ENCODE results near the gene NSUN7.

The NSUN7 gene

DNA sequence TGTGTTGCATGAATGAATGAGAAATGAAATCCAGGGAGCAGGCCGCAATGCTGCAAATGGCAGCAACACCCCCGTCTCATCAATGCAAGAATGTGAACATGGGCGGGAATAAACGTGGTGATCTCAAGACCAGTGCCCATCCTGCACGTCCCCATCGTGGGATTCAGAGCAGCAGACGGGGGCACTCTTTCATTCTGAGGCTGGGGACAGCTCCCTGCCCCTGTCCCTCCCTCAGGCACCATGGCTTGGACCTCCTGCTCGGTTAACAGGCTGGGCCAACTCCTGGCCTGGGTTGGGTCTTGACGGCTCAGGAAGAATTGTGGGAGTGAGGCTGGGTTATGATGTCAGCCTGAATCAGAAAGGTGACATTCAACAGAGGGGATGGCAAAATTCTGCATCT lies 78.9 kb downstream of the NSUN7 start:
- Histone ChIP-seq H3K27ac (ENCODE audit: low read depth, low read length) (no peak overlapping the region), H3K9ac (ENCODE audit: low read length in 5 of 5) (no peak overlapping the region), H3K4me3 (ENCODE audit: low read depth in 1 of 5, low read length in 5 of 5) (no peak overlapping the region), H3K36me3 (ENCODE audit: control insufficient read depth in 5 of 5, insufficient read depth in 5 of 5, low read length in 5 of 5) (peaks cover 5 to 82% (median 73%) of the 10 kb centered on the region in 5 donors), H3K4me1 (ENCODE audit: control insufficient read depth in 5 of 5, insufficient read depth in 5 of 5, low read length in 5 of 5) (peaks cover 0 to 10% (median 9%) of the 10 kb centered on the region in 5 donors), H3K27me3 (ENCODE audit: control insufficient read depth in 5 of 5, insufficient read depth in 4 of 5, low read length in 5 of 5) (no peaks in the 10 kb centered on the region), H3K9me3 (ENCODE audit: control insufficient read depth in 5 of 5, low read length in 5 of 5) (no peaks in the 10 kb centered on the region)

DNA sequence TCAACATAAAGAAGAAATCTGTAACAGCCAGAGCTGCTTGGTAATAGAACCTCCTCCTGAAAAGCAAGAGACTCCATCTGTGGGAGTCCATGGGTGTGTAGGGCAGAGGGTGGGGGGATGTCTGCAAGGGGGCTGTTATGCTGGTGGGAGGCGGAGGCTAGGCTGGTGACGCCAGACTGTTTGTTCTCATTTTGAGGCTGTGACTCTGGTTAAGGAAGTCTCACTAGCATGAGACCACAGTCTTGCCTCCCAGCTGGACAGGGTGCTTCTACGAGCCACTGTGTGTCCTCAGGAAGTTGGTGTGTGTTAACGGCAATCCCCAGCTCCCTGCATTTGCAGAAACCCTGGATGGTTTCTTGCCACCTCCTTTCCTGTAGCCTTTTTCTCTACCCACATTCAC lies 79.8 kb downstream of the NSUN7 start:
- H3K36me3 ChIP-seq (ENCODE audit: control insufficient read depth in 5 of 5, insufficient read depth in 5 of 5, low read length in 5 of 5) = peaks cover 5 to 83% (median 76%) of the 10 kb centered on the region in 5 donors
- no peaks in the 10 kb centered on the region for H3K9me3 ChIP-seq (ENCODE audit: control insufficient read depth in 5 of 5, low read length in 5 of 5)
- no peak overlapping the region for H3K9ac ChIP-seq (ENCODE audit: low read length in 5 of 5)
- H3K4me1 ChIP-seq (ENCODE audit: control insufficient read depth in 5 of 5, insufficient read depth in 5 of 5, low read length in 5 of 5) = peaks cover 0 to 10% (median 9%) of the 10 kb centered on the region in 5 donors
- no peak overlapping the region for H3K27ac ChIP-seq (ENCODE audit: low read depth, low read length)
- no peaks in the 10 kb centered on the region for H3K27me3 ChIP-seq (ENCODE audit: control insufficient read depth in 5 of 5, insufficient read depth in 4 of 5, low read length in 5 of 5)
- no peak overlapping the region for H3K4me3 ChIP-seq (ENCODE audit: low read depth in 1 of 5, low read length in 5 of 5)

DNA sequence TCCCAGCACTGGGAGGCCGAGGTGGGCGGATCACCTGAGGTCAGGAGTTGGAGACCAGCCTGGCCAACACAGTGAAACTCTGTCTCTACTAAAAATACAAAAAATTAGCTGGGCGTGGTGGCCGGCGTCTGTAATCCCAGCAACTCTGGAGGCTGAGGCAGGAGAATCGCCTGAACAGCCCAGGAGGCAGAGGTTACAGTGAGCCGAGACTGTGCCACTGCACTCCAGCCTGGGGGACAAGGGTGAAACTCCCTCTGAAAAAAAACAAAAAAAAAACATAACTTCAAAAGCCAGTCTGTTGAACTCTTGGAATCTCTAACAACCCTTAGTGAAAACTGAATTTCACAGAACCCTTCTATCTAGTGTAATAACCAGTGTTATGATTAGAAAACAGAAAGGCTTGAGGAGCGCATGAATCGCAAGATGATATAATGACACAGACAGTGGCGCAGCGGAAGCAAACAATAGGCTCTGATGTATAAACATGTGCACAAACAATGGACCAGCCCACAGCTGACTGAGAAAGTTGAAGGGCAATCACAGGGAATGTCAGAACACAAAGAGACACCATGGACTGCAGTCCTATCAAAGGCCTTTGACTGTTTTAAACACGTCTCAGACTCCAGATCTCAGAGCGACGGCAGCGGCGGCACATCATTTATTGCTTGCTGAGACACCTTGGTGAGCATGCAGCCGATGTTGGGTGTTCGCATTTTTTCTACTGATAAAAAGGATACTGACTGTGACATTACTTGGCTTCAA lies 81.6 kb downstream of the NSUN7 start:
- H3K27me3 ChIP-seq (ENCODE audit: control insufficient read depth in 5 of 5, insufficient read depth in 4 of 5, low read length in 5 of 5) = no peaks in the 10 kb centered on the region
- H3K36me3 ChIP-seq (ENCODE audit: control insufficient read depth in 5 of 5, insufficient read depth in 5 of 5, low read length in 5 of 5) = peaks cover 0 to 80% (median 72%) of the 10 kb centered on the region in 5 donors
- H3K4me3 ChIP-seq (ENCODE audit: low read depth in 1 of 5, low read length in 5 of 5) = no peak overlapping the region
- H3K9ac ChIP-seq (ENCODE audit: low read length in 5 of 5) = no peak overlapping the region
- H3K9me3 ChIP-seq (ENCODE audit: control insufficient read depth in 5 of 5, low read length in 5 of 5) = no peaks in the 10 kb centered on the region
- no peak overlapping the region for H3K27ac ChIP-seq (ENCODE audit: low read depth, low read length)
- H3K4me1 ChIP-seq (ENCODE audit: control insufficient read depth in 5 of 5, insufficient read depth in 5 of 5, low read length in 5 of 5) = peaks cover 0 to 10% (median 9%) of the 10 kb centered on the region in 5 donors

DNA sequence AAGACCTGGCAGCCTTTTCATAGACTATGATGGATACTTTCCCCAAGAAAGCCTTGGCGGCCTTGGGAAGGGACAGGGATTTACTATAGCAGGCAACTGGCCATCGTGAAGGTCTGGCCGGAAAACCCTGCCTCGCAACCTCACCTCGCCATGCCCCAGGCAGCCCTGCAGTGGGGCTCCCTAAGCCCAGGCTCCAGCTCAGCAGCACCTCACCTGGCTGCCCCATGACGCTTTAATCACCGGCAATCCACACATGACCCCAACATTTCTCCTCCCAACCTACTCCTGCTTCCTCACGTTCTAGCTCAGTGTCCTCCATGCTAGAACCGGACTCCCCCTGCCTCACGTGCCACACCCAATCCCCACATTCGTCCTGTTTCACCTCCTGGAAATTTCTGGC lies 82.4 kb downstream of the NSUN7 start:
- Histone ChIP-seq H3K4me1 (ENCODE audit: control insufficient read depth in 5 of 5, insufficient read depth in 5 of 5, low read length in 5 of 5) (peaks cover 0 to 13% (median 9%) of the 10 kb centered on the region in 5 donors), H3K9me3 (ENCODE audit: control insufficient read depth in 5 of 5, low read length in 5 of 5) (no peaks in the 10 kb centered on the region), H3K27ac (ENCODE audit: low read depth, low read length) (no peak overlapping the region), H3K27me3 (ENCODE audit: control insufficient read depth in 5 of 5, insufficient read depth in 4 of 5, low read length in 5 of 5) (no peaks in the 10 kb centered on the region), H3K36me3 (ENCODE audit: control insufficient read depth in 5 of 5, insufficient read depth in 5 of 5, low read length in 5 of 5) (peaks cover 0 to 79% (median 69%) of the 10 kb centered on the region in 5 donors), H3K9ac (ENCODE audit: low read length in 5 of 5) (no peak overlapping the region), H3K4me3 (ENCODE audit: low read depth in 1 of 5, low read length in 5 of 5) (no peak overlapping the region)

DNA sequence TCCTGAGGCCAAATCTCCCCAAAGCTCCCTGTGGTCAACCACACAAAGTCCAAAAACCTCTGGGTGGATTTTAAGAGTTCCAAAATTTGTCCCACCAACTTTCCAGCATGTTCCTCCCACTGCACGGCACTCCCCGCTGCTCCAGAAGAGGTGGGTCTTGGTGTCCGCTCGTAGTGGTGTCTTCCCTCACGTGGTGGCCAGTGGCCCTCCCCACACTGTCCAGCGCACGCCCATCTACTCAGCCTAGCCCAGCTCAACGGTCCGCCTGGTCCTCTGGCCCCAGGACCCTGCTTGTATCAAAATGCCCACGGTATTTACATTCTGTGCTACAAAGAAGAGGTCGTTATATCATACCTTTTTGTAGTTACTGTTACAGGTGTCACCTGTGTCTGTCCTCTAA lies 83.5 kb downstream of the NSUN7 start:
- H3K4me3 ChIP-seq (ENCODE audit: low read depth in 1 of 5, low read length in 5 of 5) = no peak overlapping the region
- no peaks in the 10 kb centered on the region for H3K27me3 ChIP-seq (ENCODE audit: control insufficient read depth in 5 of 5, insufficient read depth in 4 of 5, low read length in 5 of 5)
- H3K27ac ChIP-seq (ENCODE audit: low read depth, low read length) = no peak overlapping the region
- H3K9ac ChIP-seq (ENCODE audit: low read length in 5 of 5) = no peak overlapping the region
- peaks cover 0 to 11% (median 8%) of the 10 kb centered on the region in 5 donors for H3K4me1 ChIP-seq (ENCODE audit: control insufficient read depth in 5 of 5, insufficient read depth in 5 of 5, low read length in 5 of 5)
- H3K9me3 ChIP-seq (ENCODE audit: control insufficient read depth in 5 of 5, low read length in 5 of 5) = no peaks in the 10 kb centered on the region
- peaks cover 0 to 76% (median 67%) of the 10 kb centered on the region in 5 donors for H3K36me3 ChIP-seq (ENCODE audit: control insufficient read depth in 5 of 5, insufficient read depth in 5 of 5, low read length in 5 of 5)

DNA sequence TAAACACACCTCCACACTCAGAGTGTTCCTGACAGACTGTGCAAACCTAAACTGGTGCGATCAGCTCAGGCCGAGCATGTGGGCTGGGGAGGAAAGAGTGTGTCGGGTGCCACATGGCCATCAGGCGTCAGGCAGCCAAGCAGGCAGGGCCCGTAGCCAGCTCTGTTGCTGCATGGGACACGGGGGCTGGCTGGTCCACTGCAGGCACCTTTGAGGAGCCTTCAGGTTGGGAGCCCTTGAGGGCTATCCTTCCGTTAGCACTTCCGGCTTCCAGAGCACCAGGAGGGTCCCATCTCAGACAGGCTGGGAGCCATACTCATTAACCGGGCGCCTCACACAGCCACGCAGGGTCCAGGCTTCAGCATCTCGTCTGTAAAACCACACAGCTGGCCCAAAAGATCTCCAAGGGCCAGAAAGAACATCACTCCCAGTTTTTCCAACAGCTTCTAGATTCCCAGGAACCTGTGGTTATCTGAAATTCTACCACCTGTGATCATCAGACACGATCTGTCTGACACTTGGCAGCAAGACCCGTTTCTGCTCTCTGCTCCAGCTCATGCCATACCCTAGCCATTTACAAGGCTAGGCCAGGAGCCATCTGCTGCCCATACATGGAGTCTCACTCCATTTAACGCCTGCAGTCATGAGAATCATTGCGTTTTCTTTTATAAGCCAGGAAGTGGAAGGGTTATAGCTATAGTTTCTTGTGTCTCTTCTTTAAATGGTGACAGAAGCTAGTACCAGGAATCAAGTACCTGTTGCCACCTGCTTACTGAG lies 87.5 kb downstream of the NSUN7 start:
- H3K9me3 ChIP-seq (ENCODE audit: control insufficient read depth in 5 of 5, low read length in 5 of 5) = no peaks in the 10 kb centered on the region
- H3K4me1 ChIP-seq (ENCODE audit: control insufficient read depth in 5 of 5, insufficient read depth in 5 of 5, low read length in 5 of 5) = peaks cover 0 to 3% (median 0%) of the 10 kb centered on the region in 5 donors
- H3K4me3 ChIP-seq (ENCODE audit: low read depth in 1 of 5, low read length in 5 of 5) = no peak overlapping the region
- H3K27ac ChIP-seq (ENCODE audit: low read depth, low read length) = no peak overlapping the region
- H3K9ac ChIP-seq (ENCODE audit: low read length in 5 of 5) = no peak overlapping the region
- H3K36me3 ChIP-seq (ENCODE audit: control insufficient read depth in 5 of 5, insufficient read depth in 5 of 5, low read length in 5 of 5) = peaks cover 3 to 54% (median 49%) of the 10 kb centered on the region in 5 donors
- no peaks in the 10 kb centered on the region for H3K27me3 ChIP-seq (ENCODE audit: control insufficient read depth in 5 of 5, insufficient read depth in 4 of 5, low read length in 5 of 5)

DNA sequence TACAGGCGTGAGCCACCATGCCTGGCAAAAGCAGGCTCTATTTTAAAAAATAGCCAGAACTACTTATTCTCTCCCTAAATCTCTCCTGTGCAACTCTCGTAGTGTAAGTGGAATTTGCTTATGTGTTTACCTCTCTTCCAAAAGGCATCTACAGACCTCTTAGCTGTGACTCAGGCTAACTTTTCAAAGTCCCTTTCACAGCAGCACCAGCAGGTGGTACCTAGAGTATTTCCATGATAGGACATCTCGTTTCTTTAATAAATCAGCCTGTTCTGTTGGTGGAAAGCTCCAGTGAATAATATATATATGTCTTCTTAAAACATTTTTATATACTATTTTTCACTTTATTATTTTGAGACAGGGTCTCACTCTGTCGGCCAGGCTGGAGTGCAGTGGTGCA lies 89.0 kb downstream of the NSUN7 start:
- Histone ChIP-seq H3K9ac (ENCODE audit: low read length in 5 of 5) (no peak overlapping the region), H3K4me3 (ENCODE audit: low read depth in 1 of 5, low read length in 5 of 5) (no peak overlapping the region), H3K9me3 (ENCODE audit: control insufficient read depth in 5 of 5, low read length in 5 of 5) (no peaks in the 10 kb centered on the region), H3K4me1 (ENCODE audit: control insufficient read depth in 5 of 5, insufficient read depth in 5 of 5, low read length in 5 of 5) (peaks cover 0 to 3% (median 0%) of the 10 kb centered on the region in 5 donors), H3K36me3 (ENCODE audit: control insufficient read depth in 5 of 5, insufficient read depth in 5 of 5, low read length in 5 of 5) (peaks cover 3 to 47% (median 36%) of the 10 kb centered on the region in 5 donors), H3K27ac (ENCODE audit: low read depth, low read length) (no peak overlapping the region), H3K27me3 (ENCODE audit: control insufficient read depth in 5 of 5, insufficient read depth in 4 of 5, low read length in 5 of 5) (no peaks in the 10 kb centered on the region)

DNA sequence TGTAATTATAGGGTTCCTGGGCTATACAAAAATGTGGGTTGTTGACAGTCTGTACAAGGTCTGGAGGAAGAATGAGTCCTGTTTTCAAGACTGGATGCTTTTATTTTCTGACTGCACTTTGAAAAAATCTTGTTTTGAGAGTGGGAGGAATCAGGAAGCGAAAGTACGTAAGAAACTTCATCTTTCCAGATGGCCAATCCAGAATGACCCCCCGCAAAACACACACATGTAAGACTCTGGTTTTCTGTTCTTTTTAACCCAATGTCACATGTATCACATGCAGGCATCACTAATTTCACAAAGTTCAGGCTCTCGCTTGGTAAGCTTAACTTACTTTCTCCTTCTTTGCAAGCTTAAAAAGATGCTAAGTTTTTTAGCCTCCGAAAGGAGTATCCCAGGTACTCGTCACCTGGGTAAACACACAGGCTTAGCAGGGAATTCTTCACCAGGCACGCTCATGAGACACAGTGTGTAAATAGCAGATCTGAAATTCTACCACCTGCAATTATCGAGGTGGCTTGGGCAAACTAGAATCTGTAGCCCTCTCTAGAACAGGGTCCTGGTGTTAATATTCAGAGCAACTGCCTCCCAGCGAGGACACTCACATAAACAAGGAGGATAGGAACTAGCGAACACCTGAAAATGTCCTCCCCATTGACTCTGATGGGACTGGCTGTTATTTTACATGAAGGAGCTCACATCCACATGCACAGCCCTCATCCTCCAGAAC lies 90.7 kb downstream of the NSUN7 start:
- H3K9ac ChIP-seq (ENCODE audit: low read length in 5 of 5) = no peak overlapping the region
- peaks cover 6 to 41% (median 24%) of the 10 kb centered on the region in 5 donors for H3K36me3 ChIP-seq (ENCODE audit: control insufficient read depth in 5 of 5, insufficient read depth in 5 of 5, low read length in 5 of 5)
- peaks cover 0 to 3% (median 0%) of the 10 kb centered on the region in 5 donors for H3K4me1 ChIP-seq (ENCODE audit: control insufficient read depth in 5 of 5, insufficient read depth in 5 of 5, low read length in 5 of 5)
- H3K9me3 ChIP-seq (ENCODE audit: control insufficient read depth in 5 of 5, low read length in 5 of 5) = no peaks in the 10 kb centered on the region
- H3K27ac ChIP-seq (ENCODE audit: low read depth, low read length) = no peak overlapping the region
- no peak overlapping the region for H3K4me3 ChIP-seq (ENCODE audit: low read depth in 1 of 5, low read length in 5 of 5)
- no peaks in the 10 kb centered on the region for H3K27me3 ChIP-seq (ENCODE audit: control insufficient read depth in 5 of 5, insufficient read depth in 4 of 5, low read length in 5 of 5)

DNA sequence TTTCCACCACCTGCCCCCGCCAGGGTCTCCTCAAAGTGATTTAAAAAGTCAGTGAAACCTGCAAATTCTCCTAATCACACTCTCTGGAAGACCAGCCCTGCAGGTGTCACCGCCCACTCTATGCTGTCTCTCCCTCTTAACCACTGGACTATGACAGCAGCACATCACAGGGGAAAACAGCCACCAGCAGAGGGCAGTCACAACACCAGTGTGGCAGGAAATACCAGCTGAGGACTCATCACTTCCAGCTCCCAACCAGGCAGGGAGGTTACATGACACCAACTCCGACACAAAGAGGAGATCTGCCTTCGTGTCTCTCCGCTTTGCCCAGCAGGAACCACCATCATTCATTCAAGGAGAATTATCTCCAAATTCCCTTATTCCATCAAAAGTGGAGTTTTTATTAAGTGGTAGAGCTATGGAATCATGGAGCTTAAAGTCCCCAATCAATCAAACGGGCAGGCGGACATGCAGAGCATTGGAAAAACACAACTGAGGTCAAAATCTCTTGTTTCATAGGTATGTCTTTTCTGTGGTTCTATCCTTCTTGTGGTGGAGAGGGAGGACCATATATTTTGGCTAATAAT lies 91.3 kb downstream of the NSUN7 start:
- Histone ChIP-seq H3K27me3 (ENCODE audit: control insufficient read depth in 5 of 5, insufficient read depth in 4 of 5, low read length in 5 of 5) (no peaks in the 10 kb centered on the region), H3K9ac (ENCODE audit: low read length in 5 of 5) (no peak overlapping the region), H3K36me3 (ENCODE audit: control insufficient read depth in 5 of 5, insufficient read depth in 5 of 5, low read length in 5 of 5) (peaks cover 6 to 36% (median 19%) of the 10 kb centered on the region in 5 donors), H3K4me1 (ENCODE audit: control insufficient read depth in 5 of 5, insufficient read depth in 5 of 5, low read length in 5 of 5) (peaks cover 0 to 3% (median 0%) of the 10 kb centered on the region in 5 donors), H3K9me3 (ENCODE audit: control insufficient read depth in 5 of 5, low read length in 5 of 5) (no peaks in the 10 kb centered on the region), H3K4me3 (ENCODE audit: low read depth in 1 of 5, low read length in 5 of 5) (no peak overlapping the region), H3K27ac (ENCODE audit: low read depth, low read length) (no peak overlapping the region)

All from subcutaneous abdominal adipose tissue (tissue), 5 donors.